ENCODE results near the gene MARK2.
"Not testable (repeated sequence)": the region's sequence is repeated elsewhere in the genome, so short reads cannot be mapped to it uniquely, and the experiment has no call there.

Gene MARK2
- 21.7 to 85.5 (median 47.4) reads per million in 17 experiments for total RNA-seq

DNA sequence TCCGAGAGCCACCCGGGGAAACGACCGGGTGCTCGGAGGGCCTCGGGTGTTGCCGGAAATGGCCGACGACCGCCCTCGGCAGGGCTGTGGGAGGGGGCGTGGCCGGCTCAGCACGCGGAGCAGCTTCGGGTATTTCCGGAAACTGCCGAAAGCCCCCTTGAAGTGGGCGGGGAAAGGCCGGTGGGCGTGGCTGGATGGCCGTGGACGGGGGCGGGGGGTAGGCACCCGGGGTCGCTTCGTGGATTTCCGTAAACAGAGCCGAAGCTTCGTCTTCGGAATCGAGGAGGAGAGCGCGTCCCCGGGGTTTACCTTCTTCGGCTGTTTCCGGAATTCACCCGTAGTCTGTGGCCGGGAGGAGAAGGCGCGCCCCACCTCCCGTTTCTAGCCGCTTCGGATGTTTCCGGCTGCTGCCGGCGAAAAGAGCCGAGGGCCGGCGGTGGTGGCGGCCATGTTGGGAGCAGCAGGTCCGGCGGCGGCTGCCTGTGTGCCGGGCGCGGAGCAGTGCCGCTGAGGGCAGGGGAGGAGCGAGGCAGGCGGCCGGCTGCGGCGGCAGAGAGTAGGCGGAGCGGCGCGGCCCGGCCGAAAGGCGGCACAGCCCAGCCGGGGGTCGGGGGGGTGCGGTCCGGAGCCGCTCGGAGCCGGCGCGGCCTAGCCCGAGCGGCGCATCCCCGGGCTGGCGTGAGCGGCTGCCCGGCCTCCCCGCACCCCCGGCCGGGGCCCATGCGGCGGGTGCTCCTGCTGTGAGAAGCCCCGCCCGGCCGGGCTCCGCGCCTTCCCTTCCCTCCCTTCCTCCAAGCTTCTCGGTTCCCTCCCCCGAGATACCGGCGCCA lies at the start of gene MARK2:
TSS of gene MARK2 (plus strand) at position 433 of the 830 bp plus-strand sequence. CDS start at position 830, 397 bp downstream.
- DNase-seq: peak; percentile 98 to 100 (median 98)

DNA sequence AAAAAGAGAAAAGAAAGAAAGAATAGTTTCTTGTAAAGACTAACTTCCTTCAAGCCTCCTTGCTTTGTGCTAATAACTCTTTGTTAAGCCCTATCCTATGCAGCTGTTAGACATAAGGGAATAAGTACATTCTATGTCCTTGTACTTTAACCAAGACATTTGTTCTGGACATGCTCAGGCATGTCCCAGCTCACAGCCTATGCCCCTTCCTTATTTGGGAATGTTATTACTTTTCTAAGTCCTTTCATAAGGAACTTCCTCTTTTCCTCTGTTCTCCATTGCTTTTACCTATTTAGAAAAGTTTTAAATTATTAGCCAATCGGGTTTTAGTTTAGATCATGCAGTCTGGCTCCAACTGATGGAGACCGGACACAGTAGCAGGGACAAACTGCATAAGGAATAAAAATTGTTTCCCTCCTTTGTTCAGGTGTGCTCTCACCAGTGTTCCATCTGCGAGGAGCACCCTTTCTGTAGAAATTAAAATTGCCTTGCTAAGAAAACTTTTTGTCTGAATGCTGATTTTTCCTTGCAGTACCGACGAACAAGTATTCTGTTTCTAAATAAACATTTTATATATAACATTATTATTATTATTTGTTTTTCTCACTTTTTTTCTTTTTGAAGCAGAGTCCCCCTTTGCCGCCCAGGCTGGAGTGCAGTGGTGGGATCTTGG lies 47.3 kb upstream of the MARK2 start:
- no peak for DNase-seq

DNA sequence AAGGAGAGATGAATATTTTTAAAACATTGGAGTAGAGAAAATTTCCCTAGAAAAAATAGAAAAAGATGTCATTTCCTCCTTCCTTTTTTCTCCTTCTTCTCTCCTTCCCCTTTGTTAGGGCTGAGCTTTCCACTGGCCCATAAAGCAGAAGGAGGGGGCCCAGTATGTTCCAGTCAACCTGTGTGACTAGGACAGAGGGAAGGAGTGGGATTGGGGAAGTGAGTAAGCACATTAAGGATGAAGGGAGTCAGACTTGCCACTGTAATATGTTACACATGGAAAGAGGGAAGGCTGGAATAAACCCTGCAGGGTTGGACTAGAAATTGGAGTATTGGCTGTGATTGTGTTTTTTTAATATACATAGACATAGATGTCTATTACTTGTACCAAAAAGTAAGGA lies 45.7 kb upstream of the MARK2 start:
- DNase-seq: peak; percentile 59 to 82 (median 67)

DNA sequence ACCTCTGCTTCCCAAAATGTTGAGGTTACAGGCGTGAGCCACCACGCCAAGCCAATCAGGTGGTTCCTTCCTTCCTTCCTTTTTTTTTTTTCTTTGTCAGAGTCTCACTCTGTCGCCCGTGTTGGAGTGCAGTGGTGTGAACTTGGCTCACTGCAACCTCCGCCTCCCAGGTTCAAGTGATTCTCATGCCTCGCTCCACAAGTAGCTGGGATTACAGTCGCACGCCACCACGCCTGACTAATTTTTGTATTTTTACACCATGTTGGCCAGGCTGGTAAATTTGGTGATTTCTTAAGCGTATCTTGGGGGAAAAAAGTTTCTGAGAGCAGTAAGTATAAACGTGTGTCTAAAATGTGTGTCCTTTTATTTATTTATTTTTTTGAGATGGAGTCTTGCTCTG lies 43.8 kb upstream of the MARK2 start:
- no peak for DNase-seq

DNA sequence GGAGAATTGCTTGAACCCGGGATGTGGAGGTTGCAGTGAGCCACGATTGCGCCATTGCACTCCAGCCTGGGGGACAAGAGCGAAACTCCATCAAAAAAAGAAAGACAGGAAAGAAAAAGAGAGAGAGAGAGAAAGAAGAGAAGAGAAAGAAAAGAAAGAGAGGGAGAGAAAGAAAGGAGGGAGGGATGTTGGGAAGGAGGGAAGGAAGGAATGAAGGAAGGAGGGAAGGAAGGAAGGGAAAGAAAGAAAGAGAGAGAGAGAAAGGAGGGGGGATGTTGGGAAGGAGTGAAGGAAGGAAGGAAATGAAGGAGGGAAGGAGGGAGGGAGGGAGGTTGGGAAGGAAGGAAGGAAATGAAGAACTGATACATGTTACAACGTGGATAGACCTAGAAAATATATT lies 38.0 kb upstream of the MARK2 start:
- no peak for DNase-seq

DNA sequence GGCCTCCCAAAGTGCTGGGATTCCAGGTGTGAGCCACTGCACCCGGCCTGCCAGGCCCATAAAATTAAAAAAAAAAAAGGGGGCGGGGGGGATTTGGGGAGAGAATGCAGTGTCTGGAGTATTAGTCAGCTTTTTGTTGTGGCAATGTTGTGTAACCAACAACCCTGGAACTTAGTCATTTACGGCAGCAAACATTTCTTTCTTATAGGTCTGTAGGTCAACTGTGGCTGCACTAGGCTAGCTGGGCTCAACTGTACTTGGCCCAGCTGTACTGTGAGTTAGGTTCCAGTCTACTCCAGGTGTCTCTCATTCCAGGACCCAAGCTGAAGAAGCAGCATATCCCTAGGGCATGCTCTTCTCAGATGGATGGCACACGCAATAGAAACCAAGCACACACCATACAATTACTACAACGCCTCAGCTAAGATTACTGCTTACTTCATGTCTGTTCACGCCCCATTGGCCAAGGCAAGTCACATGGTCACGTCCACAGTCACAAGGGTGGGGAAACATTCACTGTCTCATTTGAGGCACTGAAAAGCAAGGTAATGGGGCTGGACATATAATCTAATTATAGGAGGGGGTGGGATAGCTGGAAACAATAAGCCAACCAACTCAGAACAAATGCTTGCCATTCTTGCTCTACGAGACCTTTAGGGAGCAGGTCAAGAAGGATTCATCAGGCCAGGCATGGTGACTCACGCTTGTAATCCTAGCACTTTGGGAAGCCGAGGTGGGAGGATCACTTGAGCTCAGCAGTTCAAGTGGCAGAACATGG lies 36.1 kb upstream of the MARK2 start:
- no peak for DNase-seq

DNA sequence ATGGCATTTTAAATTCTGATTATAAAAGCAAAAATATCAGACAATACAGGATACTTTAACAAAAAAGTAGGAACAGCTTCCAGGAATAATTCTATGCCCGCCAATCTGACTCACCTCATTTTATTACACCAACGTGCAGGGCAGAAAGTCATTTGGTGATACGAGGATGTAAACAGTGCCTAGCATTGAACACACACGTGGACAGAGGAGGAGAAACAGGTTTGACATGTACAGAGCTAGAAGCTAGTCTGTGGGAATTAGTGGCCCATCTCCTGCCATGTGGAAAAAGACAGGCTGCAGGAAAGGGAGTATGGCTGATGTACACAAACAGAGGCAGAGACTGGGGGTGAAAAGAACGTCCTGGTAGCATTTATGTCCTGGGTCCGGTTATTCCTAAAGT lies 34.7 kb upstream of the MARK2 start:
- DNase-seq: no peak

DNA sequence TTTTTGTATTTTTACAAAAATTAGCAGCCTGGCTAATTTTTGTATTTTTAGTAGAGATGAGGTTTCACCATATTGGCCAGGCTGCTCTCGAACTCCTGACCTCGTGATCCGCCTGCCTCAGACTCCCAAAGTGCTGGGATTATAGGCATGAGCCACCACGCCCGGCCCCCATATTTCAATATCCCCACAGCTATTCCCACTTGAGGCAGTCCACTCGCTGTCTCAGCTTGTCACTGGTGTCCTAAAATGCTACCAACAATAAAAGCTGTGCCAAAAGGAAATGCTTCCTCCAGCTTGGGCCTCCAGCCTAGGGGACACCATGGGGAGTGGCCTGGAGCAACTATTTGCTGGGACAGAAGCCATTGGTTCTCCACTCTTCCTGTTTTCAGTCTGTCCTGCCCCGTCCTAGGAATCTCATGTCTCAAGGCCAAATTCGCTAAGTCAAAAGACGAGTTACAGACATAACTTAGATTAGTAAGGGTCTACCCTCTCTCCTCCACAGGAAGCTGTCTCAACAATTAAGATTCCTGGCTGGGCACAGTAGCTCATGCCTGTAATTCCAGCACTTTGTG lies 33.0 kb upstream of the MARK2 start:
- no peak for DNase-seq

DNA sequence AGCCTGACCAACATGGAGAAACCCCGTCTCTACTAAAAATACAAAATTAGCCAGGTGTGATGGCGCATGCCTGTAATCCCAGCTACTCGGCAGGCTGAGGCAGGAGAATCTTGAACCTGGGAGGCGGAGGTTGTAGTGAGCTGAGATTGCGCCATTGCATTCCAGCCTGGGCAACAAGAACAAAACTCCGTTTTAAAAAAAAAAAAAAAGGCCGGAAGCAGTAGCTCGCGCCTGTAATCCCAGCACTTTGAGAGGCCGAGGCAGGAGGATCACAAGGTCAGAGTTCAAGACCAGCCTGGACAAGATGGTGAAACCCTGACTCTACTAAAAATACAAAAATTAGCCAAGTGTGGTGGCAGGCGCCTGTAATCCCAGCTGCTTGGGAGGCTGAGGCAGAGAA lies 28.5 kb upstream of the MARK2 start:
- DNase-seq: not testable (repeated sequence)

DNA sequence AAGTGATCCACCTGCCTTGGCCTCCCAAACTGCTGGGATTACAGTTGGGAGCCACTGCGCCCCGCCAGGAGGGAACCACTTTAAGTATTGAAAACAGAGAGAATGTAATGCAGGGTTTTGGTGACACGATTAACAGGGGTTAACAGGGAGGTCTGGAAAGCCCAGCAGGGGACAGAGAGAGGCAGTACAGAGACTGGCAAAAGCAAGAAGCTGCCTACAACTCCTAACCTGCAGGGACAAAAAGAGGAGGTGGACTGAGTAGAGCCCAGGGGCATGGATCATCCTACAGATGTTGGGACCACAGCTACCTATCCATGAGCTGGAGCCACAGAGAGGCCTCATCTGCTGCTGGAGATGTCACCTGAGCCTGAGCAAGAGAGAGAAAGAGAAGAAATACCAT lies 27.4 kb upstream of the MARK2 start:
- DNase-seq: no peak

- DNase-seq: peak; percentile 74 to 93 (median 83)
Observed at GRCh38 chr11:63813035-63813562, 25.8 kb upstream of the MARK2 start, which contains the start of gene SPINDOC. TSS of gene SPINDOC (plus strand) at chr11:63813456. CDS start at chr11:63813687, 231 bp downstream.

DNA sequence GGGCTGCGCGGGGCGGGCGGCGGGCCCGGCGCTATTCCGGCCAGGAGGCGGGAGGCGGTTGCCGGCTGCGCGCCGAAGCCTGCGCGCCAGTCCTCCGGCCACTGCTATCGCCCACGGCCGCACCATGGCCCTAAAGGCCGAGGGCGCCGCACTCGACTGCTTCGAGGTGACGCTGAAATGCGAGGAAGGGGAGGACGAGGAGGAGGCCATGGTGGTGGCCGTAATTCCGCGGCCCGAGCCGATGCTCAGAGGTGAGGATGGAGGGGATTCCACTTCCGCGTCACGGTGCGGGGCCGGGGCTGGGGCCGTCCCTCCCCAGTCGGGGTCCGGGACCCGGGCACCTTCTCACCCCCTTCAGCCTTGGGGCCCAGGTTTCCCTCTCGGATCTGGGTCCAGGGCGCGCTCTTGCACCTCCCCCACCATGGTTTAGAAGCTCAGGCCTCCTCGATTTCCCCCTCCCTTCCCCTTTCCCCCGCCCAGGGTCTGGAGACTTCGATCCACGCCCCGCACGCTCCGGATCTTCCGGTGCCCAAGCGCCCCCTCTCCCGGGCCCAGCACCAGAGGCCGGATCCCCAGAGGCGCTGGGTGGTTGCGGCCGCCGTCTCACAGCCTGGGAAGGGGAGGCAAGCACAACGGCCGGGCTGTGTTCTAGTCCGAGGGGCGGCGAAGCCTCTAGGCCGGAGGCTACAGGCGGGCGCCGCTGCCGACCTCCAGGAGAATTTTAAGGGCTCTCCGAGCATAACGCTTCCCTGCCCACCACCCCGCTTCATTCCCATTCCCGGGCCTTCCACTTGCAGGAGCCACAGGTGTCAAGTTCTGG lies 25.1 kb upstream of the MARK2 start:
- DNase-seq: peak; percentile 30 to 70 (median 40)

DNA sequence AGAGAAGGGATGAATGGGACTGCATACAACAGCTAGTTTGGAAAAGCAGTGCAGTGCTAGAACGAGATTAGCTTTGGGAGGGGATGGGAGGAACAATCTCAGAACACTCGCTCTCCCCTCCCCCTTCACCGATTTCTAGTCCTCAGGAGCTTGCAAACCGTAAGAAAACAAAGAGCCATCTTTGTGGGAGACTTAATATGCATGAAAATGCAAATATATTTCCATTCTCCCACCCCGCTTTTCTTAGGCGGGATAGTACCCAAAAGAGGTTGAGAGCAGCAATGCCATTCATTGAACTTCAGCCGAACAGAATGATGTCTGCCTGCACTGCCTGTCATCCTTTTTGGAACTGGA lies 24.6 kb upstream of the MARK2 start:
- DNase-seq: no peak

- peak in 1 of 4 experiments; percentile 29 for DNase-seq
Observed at GRCh38 chr11:63816166-63816565, 22.7 kb upstream of the MARK2 start.

DNA sequence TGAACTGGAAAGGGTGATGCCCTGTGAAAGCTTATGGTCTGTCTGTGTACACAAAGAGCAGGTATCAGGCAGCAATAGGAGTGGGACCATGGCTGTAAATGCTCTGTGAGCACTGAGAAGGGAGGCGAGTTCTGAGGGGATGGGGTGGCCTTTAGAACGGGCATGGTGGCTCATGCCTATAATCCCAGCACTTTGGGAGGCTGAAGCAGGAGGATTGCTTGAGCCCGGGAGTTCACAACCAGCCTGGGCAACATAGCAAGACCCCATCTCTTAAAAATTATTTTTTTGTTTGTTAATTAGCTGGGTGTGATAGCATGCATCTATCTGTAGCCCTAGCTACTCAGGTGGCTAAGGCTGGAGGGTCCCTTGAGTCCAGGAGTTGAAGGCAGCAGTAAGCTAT lies 22.2 kb upstream of the MARK2 start:
- no peak for DNase-seq

DNA sequence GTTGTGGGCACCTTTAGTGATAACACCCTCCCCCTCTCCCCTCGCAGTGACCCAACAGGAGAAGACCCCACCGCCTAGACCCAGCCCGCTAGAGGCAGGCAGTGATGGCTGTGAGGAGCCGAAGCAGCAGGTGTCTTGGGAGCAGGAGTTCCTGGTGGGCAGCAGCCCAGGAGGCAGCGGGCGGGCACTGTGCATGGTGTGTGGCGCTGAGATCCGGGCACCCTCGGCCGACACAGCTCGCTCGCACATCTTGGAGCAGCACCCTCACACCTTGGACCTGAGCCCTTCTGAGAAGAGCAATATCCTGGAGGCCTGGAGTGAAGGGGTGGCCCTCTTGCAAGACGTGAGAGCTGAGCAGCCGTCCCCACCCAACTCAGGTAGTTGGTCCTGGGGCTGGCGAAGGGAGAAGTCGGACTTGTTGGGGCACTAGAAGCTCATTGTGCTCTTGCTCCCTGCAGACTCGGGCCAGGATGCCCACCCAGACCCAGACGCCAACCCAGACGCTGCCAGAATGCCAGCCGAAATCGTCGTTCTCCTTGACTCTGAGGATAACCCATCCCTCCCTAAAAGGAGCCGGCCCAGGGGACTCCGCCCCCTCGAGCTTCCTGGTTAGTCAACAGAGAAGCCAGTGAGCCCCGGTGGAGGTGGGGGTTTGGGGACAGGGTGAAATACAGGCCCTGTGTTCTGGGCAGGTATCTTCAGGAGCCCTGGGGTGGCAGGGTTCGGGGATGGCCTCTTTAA lies 21.0 kb upstream of the MARK2 start:
- no peak for DNase-seq

- no peak for DNase-seq
Observed at GRCh38 chr11:63818609-63819008, 20.3 kb upstream of the MARK2 start.

GRCh38 chr11:63821411-63821810 lies 17.5 kb upstream of the MARK2 start:
- no peak for DNase-seq

DNA sequence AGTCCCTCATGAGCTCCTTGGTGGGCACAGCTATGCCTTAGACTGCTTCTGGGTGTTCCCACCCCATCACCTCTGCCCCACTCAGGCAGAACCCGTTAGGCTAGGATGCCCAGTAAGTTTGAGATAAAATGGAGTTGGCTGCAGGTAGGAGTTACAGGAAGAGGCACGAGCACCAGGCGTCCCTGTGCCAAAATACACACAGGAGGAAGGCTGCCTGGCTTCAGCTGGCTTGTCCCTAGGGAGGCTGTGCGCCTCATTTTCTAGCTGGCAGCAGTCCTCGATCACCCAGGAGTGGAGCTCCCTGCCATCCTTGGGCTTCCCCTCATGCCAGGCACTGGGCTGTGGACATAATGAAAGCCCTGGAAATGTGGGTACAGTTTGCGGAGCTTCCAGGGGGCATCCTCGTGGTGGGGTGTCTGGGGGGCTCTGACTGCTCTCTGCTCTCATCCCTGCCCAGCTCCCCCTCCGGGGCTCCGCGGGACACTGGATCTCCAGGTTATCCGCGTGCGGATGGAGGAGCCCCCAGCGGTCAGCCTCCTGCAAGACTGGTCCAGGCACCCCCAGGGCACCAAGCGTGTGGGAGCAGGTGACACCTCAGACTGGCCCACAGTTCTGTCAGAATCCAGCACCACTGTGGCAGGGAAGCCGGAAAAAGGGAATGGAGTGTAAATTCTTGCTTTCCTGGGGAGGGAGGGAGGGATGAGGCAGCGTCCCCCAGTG lies 12.3 kb upstream of the MARK2 start:
- DNase-seq: no peak

- DNase-seq: no peak
Observed at GRCh38 chr11:63829823-63830489, 9.0 kb upstream of the MARK2 start.
